ENCODE data around the gene C19orf47. TPM values are rescaled to one million over a fixed set of nuclear protein-coding genes. Genes with fewer than 3 reads are reported as not detected.
A peak's percentile ranks its signal among the peaks of the same experiment; 100 is the strongest.

Gene C19orf47
- total RNA-seq, 1 donor from 2014 or later: 14.6 TPM

DNA sequence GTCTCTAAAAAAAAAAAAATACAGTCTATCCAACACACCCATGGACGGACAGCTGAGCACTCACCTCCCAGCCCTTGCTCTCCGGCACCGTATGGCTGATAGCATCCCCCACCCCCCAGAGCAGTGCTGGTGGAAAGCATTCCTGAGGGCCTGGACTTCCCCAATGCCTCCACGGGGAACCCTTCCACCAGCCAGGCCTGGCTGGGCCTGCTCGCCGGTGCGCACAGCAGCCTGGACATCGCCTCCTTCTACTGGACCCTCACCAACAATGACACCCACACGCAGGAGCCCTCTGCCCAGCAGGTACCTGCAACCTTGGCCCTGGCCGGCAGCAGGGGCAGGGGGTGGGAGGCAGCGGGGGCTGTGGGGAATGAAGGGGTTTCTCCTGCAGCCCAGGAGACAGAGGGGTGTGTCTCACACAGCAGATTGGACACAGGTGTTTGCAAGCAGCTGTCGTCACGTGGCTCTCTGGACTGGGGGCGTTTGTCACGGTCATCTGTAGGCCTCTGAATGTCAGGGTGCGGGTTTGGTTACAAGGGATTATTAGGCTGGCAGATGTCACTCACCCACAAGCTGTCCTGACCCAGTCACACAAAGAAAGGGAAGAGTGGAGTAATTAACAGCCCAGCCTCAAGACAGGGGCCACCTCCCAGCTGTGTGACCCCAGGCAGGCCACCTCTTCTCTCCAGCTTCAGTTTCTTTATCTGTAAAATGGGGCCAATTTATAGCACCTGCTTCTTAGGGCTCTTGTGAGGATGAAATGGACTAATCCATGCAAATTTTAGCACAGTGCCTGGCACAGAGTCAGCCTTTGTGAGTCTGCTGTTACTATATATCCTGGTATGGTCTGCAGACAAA lies 19.6 kb upstream of the C19orf47 start:
- intact Hi-C loops (cut with micrococcal nuclease): no loop called here
- TF ChIP-seq, protein P1, sequence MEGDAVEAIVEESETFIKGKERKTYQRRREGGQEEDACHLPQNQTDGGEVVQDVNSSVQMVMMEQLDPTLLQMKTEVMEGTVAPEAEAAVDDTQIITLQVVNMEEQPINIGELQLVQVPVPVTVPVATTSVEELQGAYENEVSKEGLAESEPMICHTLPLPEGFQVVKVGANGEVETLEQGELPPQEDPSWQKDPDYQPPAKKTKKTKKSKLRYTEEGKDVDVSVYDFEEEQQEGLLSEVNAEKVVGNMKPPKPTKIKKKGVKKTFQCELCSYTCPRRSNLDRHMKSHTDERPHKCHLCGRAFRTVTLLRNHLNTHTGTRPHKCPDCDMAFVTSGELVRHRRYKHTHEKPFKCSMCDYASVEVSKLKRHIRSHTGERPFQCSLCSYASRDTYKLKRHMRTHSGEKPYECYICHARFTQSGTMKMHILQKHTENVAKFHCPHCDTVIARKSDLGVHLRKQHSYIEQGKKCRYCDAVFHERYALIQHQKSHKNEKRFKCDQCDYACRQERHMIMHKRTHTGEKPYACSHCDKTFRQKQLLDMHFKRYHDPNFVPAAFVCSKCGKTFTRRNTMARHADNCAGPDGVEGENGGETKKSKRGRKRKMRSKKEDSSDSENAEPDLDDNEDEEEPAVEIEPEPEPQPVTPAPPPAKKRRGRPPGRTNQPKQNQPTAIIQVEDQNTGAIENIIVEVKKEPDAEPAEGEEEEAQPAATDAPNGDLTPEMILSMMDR (IDR thresholded peaks at IDR 0.05): no peak
- H3K4me1 Mint-ChIP-seq: peaks cover 6% of the 10 kb centered on the region
- no peak for DNase-seq
- H3K4me3 Mint-ChIP-seq: no peak overlapping the region
- ChIA-PET POLR2A (interaction anchor here (0.5 kb wide), 1 partner anchor 97 kb away, joined by 5 read pairs; no protein-coding TSS in a partner anchor), CTCF (no interaction called here)
- H3K9me3 Mint-ChIP-seq: no peaks in the 10 kb centered on the region
- no peak for ATAC-seq (ENCODE audit: low read depth)
- no peaks in the 10 kb centered on the region for H3K27me3 Mint-ChIP-seq
- H3K36me3 Mint-ChIP-seq (ENCODE audit: low read depth): peaks cover 31% of the 10 kb centered on the region
- no peak overlapping the region for H3K27ac Mint-ChIP-seq

DNA sequence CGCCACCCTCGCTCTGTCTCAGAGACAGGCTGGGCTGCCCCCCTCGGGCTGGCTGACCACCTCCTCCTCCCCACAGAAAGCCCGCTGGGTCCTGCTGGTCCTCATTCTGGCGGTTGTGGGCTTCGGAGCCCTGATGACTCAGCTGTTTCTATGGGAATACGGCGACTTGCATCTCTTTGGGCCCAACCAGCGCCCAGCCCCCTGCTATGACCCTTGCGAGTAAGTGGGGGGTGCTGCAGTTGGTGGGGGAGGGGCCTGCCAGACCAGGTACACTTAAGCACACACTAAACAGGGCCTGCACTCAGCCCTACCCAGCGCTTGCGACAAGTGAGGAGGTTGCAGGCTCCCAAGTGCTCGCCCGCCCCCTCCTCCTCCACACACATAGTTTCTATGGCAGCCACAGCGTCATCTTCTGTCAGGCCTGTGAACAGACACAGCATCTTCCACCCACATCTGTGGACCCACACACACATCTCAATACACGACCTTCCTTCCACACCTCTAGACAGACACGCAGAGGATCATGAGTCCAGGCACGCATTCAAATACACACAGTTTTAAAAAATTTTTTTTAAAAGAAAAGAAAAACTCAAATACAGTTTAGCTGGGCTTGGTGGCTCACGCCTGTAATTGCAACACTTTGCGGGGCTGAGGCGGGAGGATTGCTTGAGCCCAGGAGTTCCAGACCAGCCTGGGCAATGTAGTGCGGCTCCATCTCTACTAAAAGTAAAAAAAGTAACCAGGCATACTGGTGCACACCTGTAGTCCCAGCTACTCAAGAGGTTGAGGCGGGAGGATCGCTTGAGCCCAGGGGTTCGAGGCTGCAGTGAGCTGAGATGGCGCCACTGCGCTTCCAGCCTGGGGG lies 18.7 kb upstream of the C19orf47 start:
- Mint-ChIP-seq H3K27ac (no peak overlapping the region), H3K36me3 (ENCODE audit: low read depth) (peaks cover 25% of the 10 kb centered on the region), H3K4me1 (peaks cover 6% of the 10 kb centered on the region), H3K4me3 (no peak overlapping the region), H3K27me3 (no peaks in the 10 kb centered on the region), H3K9me3 (no peaks in the 10 kb centered on the region)
- no peak for ATAC-seq (ENCODE audit: low read depth)
- intact Hi-C loops (cut with micrococcal nuclease): no loop called here
- CTCF ChIA-PET: no interaction called here
- POLR2A ChIA-PET: no interaction called here
- TF ChIP-seq, protein P1 (IDR thresholded peaks at IDR 0.05): no peak
- DNase-seq: no peak

DNA sequence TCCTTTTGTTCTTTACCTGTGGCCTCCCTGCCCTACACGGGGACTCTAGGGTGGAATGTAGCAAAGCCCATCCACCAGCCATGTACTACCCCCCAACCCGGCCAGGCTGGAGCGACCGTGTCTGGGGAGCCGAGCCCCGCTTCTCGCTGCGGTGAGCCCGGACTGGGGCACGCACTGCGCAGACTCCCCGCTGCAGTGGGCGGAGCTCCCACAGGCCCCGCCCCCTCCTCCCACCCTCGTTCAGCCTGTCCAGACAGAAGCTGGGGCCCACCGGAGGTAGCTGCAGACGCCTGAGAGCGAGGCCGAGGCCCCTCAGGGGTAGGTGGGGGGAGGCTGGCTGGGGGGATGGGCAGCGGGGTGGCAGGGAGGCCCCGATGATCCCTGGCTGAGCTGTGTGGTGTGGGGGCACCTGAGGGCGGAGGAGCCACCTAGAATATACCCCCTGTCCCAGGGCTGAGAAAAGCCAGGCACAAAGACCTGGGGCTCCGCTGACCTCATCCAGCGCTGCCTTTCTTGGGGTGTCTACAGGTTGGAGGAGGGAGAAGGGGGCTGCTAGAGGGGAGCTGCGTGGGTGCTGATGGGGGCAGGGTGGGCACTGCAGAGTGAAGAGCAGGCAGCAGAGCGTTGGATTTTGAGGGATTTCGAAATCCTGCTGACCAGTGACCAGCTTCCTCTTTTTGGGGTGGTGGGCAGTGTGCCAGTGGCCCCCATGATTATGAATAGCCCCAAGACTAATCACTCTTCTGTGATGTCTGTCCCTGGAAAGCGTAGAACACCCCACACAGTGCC lies 17.6 kb upstream of the C19orf47 start:
- ChIA-PET CTCF (interaction anchor here (0.8 kb wide), 1 partner anchor 60 kb away, joined by 3 read pairs; no protein-coding TSS in a partner anchor), POLR2A (interaction anchor here (0.7 kb wide), 1 partner anchor 80 kb away, joined by 3 read pairs; no protein-coding TSS in a partner anchor)
- intact Hi-C loops (cut with micrococcal nuclease): no loop called here
- peak overlapping the region; percentile 35 for H3K4me3 Mint-ChIP-seq
- ATAC-seq (ENCODE audit: low read depth): peak; percentile 74
- H3K27me3 Mint-ChIP-seq: no peaks in the 10 kb centered on the region
- H3K27ac Mint-ChIP-seq: no peak overlapping the region
- TF ChIP-seq, protein P1 (IDR thresholded peaks at IDR 0.05): no peak
- DNase-seq: peak; percentile 28
- H3K36me3 Mint-ChIP-seq (ENCODE audit: low read depth): peaks cover 18% of the 10 kb centered on the region
- H3K9me3 Mint-ChIP-seq: no peaks in the 10 kb centered on the region
- peaks cover 6% of the 10 kb centered on the region for H3K4me1 Mint-ChIP-seq

DNA sequence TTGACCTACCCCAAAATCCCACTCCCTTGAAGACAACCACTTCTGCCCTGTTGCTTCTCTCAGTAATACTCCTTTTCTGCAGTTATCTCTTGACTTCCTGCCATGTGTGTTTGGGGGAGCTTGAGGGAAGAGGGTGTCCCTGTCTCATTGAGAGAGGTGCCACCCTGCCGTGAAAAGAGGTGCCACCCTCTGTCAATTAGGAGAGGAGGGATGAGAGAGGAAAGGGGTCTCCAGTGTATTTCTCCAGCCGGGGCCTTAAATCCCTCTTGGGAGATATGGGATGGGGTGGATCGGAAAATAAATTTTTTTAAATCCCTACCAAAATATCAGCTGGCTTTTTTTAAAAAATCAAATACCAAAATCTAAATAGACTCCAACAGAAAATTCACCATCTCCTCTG lies 16.8 kb upstream of the C19orf47 start:
- H3K36me3 Mint-ChIP-seq (ENCODE audit: low read depth): peaks cover 12% of the 10 kb centered on the region
- ATAC-seq (ENCODE audit: low read depth): no peak
- no peak overlapping the region for H3K27ac Mint-ChIP-seq
- H3K4me1 Mint-ChIP-seq: peaks cover 8% of the 10 kb centered on the region
- H3K9me3 Mint-ChIP-seq: no peaks in the 10 kb centered on the region
- DNase-seq: no peak
- H3K4me3 Mint-ChIP-seq: no peak overlapping the region
- ChIA-PET CTCF (no interaction called here), POLR2A (interaction anchor here (0.6 to 0.7 kb wide), 2 partner anchors 60 to 79 kb away, joined by 3 to 4 read pairs; no protein-coding TSS in a partner anchor)
- TF ChIP-seq, protein P1 (IDR thresholded peaks at IDR 0.05): no peak
- intact Hi-C loops (cut with micrococcal nuclease): no loop called here
- H3K27me3 Mint-ChIP-seq: no peaks in the 10 kb centered on the region
